ENCODE data around the gene IZUMO2.

- TF ChIP-seq EZH2 (IDR thresholded peaks at IDR 0.05; ENCODE audit: borderline replicate concordance, low read depth, low read length, severe bottlenecking), result no peak
- no peak for TF ChIP-seq CTCF (IDR thresholded peaks at IDR 0.05; ENCODE audit: borderline replicate concordance, extremely low read depth, low read length, poor library complexity, severe bottlenecking)
These were observed 41.0 kb upstream of the IZUMO2 start for GRCh38 chr19:50204081-50204428.

Measured in DND-41 (cell line).